ENCODE measurements around the gene SMG6. TPM values are rescaled to one million over a fixed set of nuclear protein-coding genes. Genes with fewer than 3 reads are reported as not detected.

The SMG6 gene
- total RNA-seq, 2 experiments from 2014 or later: 39.3 to 39.7 TPM

GRCh38 chr17:2323629-2324314 is 20.2 kb upstream of the SMG6 start:
- no peak for DNase-seq
- Mint-ChIP-seq H3K27ac (no peak overlapping the region), H3K4me3 (no peak overlapping the region), H3K4me1 (ENCODE audit: low read depth) (no peaks in the 10 kb centered on the region), H3K36me3 (ENCODE audit: low read depth) (peaks cover 67% of the 10 kb centered on the region), H3K9me3 (no peaks in the 10 kb centered on the region), H3K27me3 (no peaks in the 10 kb centered on the region)
- intact Hi-C loops (cut with DNase I, micrococcal nuclease): no loop called here
- POLR2A ChIA-PET: interaction anchor here (0.6 kb wide), 1 partner anchor 215 kb away, joined by 3 read pairs; no protein-coding TSS in a partner anchor
- no peaks in the 10 kb centered on the region for H3K27me3 ChIP-seq (ENCODE audit: control insufficient read depth in 1 of 2, insufficient read depth in 2 of 2, low read length in 2 of 2)
- no peak overlapping the region for H3K4me3 ChIP-seq (ENCODE audit: low read length)
- ATAC-seq (ENCODE audit: poor library complexity): no peak
- no peaks in the 10 kb centered on the region for H3K4me1 ChIP-seq (ENCODE audit: insufficient read depth, low read length)
- H3K36me3 ChIP-seq (ENCODE audit: insufficient read depth, low read length): peaks cover 57% of the 10 kb centered on the region
- no peaks in the 10 kb centered on the region for H3K9me3 ChIP-seq (ENCODE audit: control insufficient read depth in 1 of 2, insufficient read depth in 1 of 2, low read length in 2 of 2)
- H3K27ac ChIP-seq (ENCODE audit: low read depth in 1 of 2, low read length in 2 of 2): no peak overlapping the region
- TF ChIP-seq, protein P1, sequence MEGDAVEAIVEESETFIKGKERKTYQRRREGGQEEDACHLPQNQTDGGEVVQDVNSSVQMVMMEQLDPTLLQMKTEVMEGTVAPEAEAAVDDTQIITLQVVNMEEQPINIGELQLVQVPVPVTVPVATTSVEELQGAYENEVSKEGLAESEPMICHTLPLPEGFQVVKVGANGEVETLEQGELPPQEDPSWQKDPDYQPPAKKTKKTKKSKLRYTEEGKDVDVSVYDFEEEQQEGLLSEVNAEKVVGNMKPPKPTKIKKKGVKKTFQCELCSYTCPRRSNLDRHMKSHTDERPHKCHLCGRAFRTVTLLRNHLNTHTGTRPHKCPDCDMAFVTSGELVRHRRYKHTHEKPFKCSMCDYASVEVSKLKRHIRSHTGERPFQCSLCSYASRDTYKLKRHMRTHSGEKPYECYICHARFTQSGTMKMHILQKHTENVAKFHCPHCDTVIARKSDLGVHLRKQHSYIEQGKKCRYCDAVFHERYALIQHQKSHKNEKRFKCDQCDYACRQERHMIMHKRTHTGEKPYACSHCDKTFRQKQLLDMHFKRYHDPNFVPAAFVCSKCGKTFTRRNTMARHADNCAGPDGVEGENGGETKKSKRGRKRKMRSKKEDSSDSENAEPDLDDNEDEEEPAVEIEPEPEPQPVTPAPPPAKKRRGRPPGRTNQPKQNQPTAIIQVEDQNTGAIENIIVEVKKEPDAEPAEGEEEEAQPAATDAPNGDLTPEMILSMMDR (IDR thresholded peaks at IDR 0.05): no peak
- CTCF ChIA-PET: no interaction called here

DNA sequence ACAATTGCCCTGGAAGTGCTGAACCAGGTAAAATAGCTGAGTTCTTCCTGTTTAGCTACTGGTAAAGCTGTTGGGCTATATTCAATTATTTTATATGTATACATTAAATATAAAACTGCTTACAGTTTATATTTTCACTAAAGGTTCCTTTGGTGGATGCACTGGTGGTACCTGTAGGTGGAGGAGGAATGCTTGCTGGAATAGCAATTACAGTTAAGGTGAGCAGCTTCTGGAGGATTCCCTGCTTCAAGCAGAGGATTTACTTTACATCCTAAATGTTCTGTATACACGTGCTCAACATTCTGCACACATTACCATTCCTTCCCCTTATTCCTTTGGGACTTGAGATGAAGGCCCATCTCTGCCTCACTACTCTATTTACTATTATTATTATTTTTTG is 17.8 kb upstream of the SMG6 start:
- Mint-ChIP-seq H3K9me3 (no peaks in the 10 kb centered on the region), H3K4me3 (no peak overlapping the region), H3K27ac (no peak overlapping the region), H3K36me3 (ENCODE audit: low read depth) (peaks cover 57% of the 10 kb centered on the region), H3K4me1 (ENCODE audit: low read depth) (no peaks in the 10 kb centered on the region), H3K27me3 (no peaks in the 10 kb centered on the region)
- Histone ChIP-seq H3K27me3 (ENCODE audit: control insufficient read depth in 1 of 2, insufficient read depth in 2 of 2, low read length in 2 of 2) (no peaks in the 10 kb centered on the region), H3K4me1 (ENCODE audit: insufficient read depth, low read length) (no peaks in the 10 kb centered on the region), H3K27ac (ENCODE audit: low read depth in 1 of 2, low read length in 2 of 2) (no peak overlapping the region), H3K36me3 (ENCODE audit: insufficient read depth, low read length) (peaks cover 40% of the 10 kb centered on the region), H3K9me3 (ENCODE audit: control insufficient read depth in 1 of 2, insufficient read depth in 1 of 2, low read length in 2 of 2) (no peaks in the 10 kb centered on the region), H3K4me3 (ENCODE audit: low read length) (no peak overlapping the region)
- ATAC-seq (ENCODE audit: poor library complexity) (no peak), DNase-seq (no peak)
- ChIA-PET CTCF (no interaction called here), POLR2A (interaction anchor here (1.0 kb wide), 1 partner anchor 15 kb away, joined by 4 read pairs; the partner anchor contains the start of gene TSR1)
- intact Hi-C loops (cut with DNase I, micrococcal nuclease): no loop called here
- TF ChIP-seq, protein P1 (IDR thresholded peaks at IDR 0.05): no peak

GRCh38 chr17:2319051-2319450 is 15.5 kb upstream of the SMG6 start:
- H3K27ac Mint-ChIP-seq: no peak overlapping the region
- Histone ChIP-seq H3K27me3 (ENCODE audit: control insufficient read depth in 1 of 2, insufficient read depth in 2 of 2, low read length in 2 of 2) (no peaks in the 10 kb centered on the region), H3K4me1 (ENCODE audit: insufficient read depth, low read length) (no peaks in the 10 kb centered on the region), H3K4me3 (ENCODE audit: low read length) (no peak overlapping the region), H3K27ac (ENCODE audit: low read depth in 1 of 2, low read length in 2 of 2) (no peak overlapping the region), H3K36me3 (ENCODE audit: insufficient read depth, low read length) (peaks cover 23% of the 10 kb centered on the region), H3K9me3 (ENCODE audit: control insufficient read depth in 1 of 2, insufficient read depth in 1 of 2, low read length in 2 of 2) (no peaks in the 10 kb centered on the region)
- H3K4me1 Mint-ChIP-seq (ENCODE audit: low read depth): no peaks in the 10 kb centered on the region
- DNase-seq: no peak
- H3K27me3 Mint-ChIP-seq: no peaks in the 10 kb centered on the region
- H3K36me3 Mint-ChIP-seq (ENCODE audit: low read depth): peaks cover 34% of the 10 kb centered on the region
- H3K4me3 Mint-ChIP-seq: no peak overlapping the region
- TF ChIP-seq, protein P1 (IDR thresholded peaks at IDR 0.05): no peak
- ChIA-PET POLR2A (interaction anchor here (0.9 kb wide), 1 partner anchor 17 kb away, joined by 3 read pairs; the partner anchor contains the start of gene TSR1), CTCF (no interaction called here)
- intact Hi-C loops (cut with DNase I, micrococcal nuclease): no loop called here
- ATAC-seq (ENCODE audit: poor library complexity): no peak
- no peaks in the 10 kb centered on the region for H3K9me3 Mint-ChIP-seq

Data from CD4-positive, alpha-beta T cell (primary cell).